Osteocyte (in vitro differentiated cells): Measurements from ENCODE around the gene KLRF1. TPM values are rescaled to one million over a fixed set of nuclear protein-coding genes. Genes with fewer than 3 reads are reported as not detected.

Source experiments
- DNase-seq: peaks from one replicate; pipeline ENCODE4 v3.0.0; 2021; ENCODE audit warnings: mixed read lengths; ENCODE audit not compliant: unreplicated experiment; ENCODE audit errors: extremely low spot score
- H3K27ac Mint-ChIP-seq: one replicate; pipeline ENCODE4 v1.8.0; 2021; ENCODE audit warnings: mild to moderate bottlenecking, mixed read lengths; ENCODE audit not compliant: unreplicated experiment
- H3K27me3 Mint-ChIP-seq: one replicate; pipeline ENCODE4 v1.8.0; 2021; ENCODE audit warnings: mixed read lengths; ENCODE audit not compliant: unreplicated experiment
- H3K36me3 Mint-ChIP-seq: one replicate; pipeline ENCODE4 v1.8.0; 2021; ENCODE audit warnings: mixed read lengths; ENCODE audit not compliant: unreplicated experiment
- H3K4me1 Mint-ChIP-seq: one replicate; pipeline ENCODE4 v1.8.0; 2021; ENCODE audit warnings: mixed read lengths; ENCODE audit not compliant: unreplicated experiment
- H3K4me3 Mint-ChIP-seq: one replicate; pipeline ENCODE4 v1.8.0; 2021; ENCODE audit warnings: mild to moderate bottlenecking, moderate library complexity, mixed read lengths; ENCODE audit not compliant: unreplicated experiment
- H3K9me3 Mint-ChIP-seq: one replicate; pipeline ENCODE4 v1.8.0; 2021; ENCODE audit warnings: mixed read lengths; ENCODE audit not compliant: unreplicated experiment
- total RNA-seq: library from RNA; stranded (reverse); gene quantifications from 2 replicates; pipeline ENCODE4 v1.2.1, GENCODE V29; 2021
- TF ChIP-seq, protein P1 (sequence below): fragments of 200-600 bp; sonication (generic); IDR thresholded peaks from 2 replicates; pipeline ENCODE4 v1.5.0; 2021; ENCODE audit warnings: antibody characterized with exemption, mild to moderate bottlenecking, moderate library complexity

KLRF1 gene
- total RNA-seq, 1 donor from 2014 or later, result not detected

DNA sequence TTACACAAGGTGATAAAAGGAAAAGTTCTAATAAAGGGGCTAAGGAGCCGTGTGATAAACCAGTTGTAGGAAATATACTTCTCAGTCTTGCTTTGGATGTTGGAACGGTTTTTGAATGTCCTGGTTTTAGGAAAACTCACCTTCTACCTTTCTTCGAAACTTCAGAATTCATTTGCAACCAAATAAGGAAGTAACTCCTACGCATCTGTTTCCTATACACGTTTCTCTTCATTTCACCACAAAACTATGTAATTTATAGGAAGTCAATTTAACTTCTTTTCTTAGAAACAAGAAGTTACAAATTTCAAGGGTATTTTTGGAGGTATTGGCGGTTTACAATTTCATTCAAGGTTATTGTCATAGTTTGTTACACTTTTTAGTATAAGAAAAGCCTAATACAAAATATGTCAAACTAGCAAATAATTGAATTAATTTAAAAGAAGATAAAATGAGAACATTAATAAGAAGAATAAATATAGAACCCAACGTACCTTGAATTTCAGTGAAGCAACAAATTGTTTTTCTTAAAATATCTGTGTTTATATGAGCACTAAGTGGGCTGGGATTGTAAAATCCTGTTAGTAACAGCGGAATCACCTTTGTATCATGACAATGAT, 33.4 kb upstream of the KLRF1 start:
- no peak for DNase-seq
- Mint-ChIP-seq H3K9me3 (no peaks in the 10 kb centered on the region), H3K27ac (no peak overlapping the region), H3K36me3 (no peaks in the 10 kb centered on the region), H3K27me3 (no peaks in the 10 kb centered on the region), H3K4me1 (no peaks in the 10 kb centered on the region), H3K4me3 (no peak overlapping the region)
- TF ChIP-seq, protein P1, sequence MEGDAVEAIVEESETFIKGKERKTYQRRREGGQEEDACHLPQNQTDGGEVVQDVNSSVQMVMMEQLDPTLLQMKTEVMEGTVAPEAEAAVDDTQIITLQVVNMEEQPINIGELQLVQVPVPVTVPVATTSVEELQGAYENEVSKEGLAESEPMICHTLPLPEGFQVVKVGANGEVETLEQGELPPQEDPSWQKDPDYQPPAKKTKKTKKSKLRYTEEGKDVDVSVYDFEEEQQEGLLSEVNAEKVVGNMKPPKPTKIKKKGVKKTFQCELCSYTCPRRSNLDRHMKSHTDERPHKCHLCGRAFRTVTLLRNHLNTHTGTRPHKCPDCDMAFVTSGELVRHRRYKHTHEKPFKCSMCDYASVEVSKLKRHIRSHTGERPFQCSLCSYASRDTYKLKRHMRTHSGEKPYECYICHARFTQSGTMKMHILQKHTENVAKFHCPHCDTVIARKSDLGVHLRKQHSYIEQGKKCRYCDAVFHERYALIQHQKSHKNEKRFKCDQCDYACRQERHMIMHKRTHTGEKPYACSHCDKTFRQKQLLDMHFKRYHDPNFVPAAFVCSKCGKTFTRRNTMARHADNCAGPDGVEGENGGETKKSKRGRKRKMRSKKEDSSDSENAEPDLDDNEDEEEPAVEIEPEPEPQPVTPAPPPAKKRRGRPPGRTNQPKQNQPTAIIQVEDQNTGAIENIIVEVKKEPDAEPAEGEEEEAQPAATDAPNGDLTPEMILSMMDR, result no peak

GRCh38 chr12:9794484-9795093, 32.7 kb upstream of the KLRF1 start:
- H3K9me3 Mint-ChIP-seq, result no peaks in the 10 kb centered on the region
- DNase-seq, result no peak
- H3K36me3 Mint-ChIP-seq, result no peaks in the 10 kb centered on the region
- H3K4me3 Mint-ChIP-seq, result no peak overlapping the region
- H3K27ac Mint-ChIP-seq, result no peak overlapping the region
- H3K4me1 Mint-ChIP-seq, result no peaks in the 10 kb centered on the region
- H3K27me3 Mint-ChIP-seq, result no peaks in the 10 kb centered on the region
- TF ChIP-seq, protein P1, result no peak

DNA sequence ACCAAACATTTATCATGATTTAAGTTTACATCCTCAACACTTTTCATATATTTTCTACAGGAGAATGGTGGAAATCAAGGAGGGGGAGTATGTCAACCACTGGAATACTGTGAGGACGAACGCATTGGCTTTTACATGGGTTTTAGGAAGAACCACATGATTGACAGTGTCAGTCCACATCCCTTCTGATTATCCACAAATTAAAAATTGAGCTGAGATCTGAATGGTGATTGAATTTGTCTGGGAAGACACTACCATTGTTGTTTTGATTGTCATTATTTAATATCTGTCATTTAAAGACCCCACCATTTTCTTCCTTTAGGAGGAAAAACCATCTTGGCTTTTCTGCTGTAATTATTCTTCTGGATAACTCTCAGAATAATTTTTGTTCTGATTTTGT, 31.3 kb upstream of the KLRF1 start:
- no peaks in the 10 kb centered on the region for H3K27me3 Mint-ChIP-seq
- H3K27ac Mint-ChIP-seq, result no peak overlapping the region
- H3K36me3 Mint-ChIP-seq, result no peaks in the 10 kb centered on the region
- H3K4me1 Mint-ChIP-seq, result no peaks in the 10 kb centered on the region
- no peak overlapping the region for H3K4me3 Mint-ChIP-seq
- H3K9me3 Mint-ChIP-seq, result no peaks in the 10 kb centered on the region
- TF ChIP-seq, protein P1, result no peak
- no peak for DNase-seq

- no peak for DNase-seq
- Mint-ChIP-seq H3K27ac (no peak overlapping the region), H3K36me3 (no peaks in the 10 kb centered on the region), H3K4me3 (no peak overlapping the region), H3K4me1 (no peaks in the 10 kb centered on the region), H3K9me3 (no peaks in the 10 kb centered on the region), H3K27me3 (no peaks in the 10 kb centered on the region)
- TF ChIP-seq, protein P1, result no peak
These were observed 30.9 kb upstream of the KLRF1 start for GRCh38 chr12:9796346-9796745.

GRCh38 chr12:9796971-9797370, 30.3 kb upstream of the KLRF1 start:
- Mint-ChIP-seq H3K27me3 (no peaks in the 10 kb centered on the region), H3K4me3 (no peak overlapping the region), H3K27ac (no peak overlapping the region), H3K36me3 (no peaks in the 10 kb centered on the region), H3K9me3 (no peaks in the 10 kb centered on the region), H3K4me1 (no peaks in the 10 kb centered on the region)
- DNase-seq, result no peak
- TF ChIP-seq, protein P1, result no peak
